GM21515 (cell line): ENCODE measurements around the gene PDE1A.
"Not testable (repeated sequence)": the region's sequence is repeated elsewhere in the genome, so short reads cannot be mapped to it uniquely, and the experiment has no call there.

Source experiments
- ATAC-seq: cut with Tn5 transposase; IDR thresholded peaks from one replicate; pipeline ENCODE4 v1.9.1; 2021; ENCODE audit not compliant: unreplicated experiment

The PDE1A gene

DNA sequence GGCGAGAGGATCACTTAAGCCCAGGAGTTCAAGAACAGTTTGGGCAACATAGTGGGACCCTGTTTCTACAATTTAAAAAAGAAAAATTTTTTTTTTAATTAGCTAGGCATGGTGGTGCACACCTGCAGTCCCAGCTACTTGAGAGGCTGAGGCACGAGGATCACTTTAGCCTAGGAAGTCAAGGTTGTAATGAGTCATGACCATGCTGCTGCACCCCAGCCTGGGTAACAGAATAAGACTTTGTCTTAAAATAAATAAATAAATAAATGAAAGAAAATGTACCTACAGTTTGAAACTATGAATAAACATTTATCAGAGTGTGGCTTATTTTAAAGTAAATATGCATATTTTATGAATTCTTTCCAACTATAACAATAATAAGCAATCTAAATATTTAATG lies 16.7 kb downstream of the PDE1A start:
- no peak for ATAC-seq

DNA sequence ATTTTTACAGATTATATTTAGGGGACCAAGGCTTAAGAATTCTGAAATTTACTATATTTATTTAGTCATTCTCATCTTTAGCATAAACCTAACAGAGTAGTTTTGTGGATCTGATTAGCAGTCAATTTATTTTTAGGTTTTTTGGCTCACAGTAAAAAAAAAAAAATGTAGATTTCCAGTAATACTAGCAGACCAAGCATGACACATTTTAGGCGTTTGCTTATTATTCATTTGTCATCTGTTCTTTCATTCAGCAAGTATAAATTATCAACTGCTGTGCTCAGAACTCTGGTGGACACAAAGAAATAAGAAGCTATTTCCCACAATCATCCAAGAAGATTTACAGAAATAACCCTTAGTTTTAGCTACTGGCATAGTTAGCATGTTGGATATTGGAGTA lies 20.6 kb downstream of the PDE1A start:
- no peak for ATAC-seq

- ATAC-seq = no peak
Measured at GRCh38 chr2:182404975-182405561, 21.8 kb downstream of the PDE1A start.

GRCh38 chr2:182404092-182404491 lies 22.7 kb downstream of the PDE1A start:
- no peak for ATAC-seq

DNA sequence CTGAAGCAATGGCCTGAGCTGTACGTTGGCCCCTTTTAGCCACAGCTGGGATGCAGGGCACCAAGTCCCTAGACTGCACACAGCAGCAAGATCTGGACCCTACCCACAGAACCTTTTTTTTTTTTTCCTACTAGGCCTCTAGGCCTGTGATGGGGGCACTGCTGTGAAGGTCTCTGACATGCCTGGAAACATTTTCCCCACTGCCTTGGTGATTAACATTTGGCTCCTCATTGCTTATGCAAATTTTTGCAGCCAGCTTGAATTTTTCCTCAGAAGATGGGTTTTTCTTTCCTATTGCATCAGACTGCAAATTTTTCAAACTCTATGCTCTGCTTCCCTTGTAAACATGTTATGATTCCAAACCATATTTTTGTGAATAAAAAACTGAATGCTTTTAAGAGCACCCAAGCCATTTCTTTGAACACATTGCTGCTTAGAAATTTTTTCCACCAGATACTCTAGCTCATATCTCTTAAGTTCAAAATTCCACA lies 33.5 kb downstream of the PDE1A start:
- ATAC-seq = no peak

- ATAC-seq = no peak
Measured at GRCh38 chr2:182391443-182391842, 35.4 kb downstream of the PDE1A start.

- ATAC-seq = not testable (repeated sequence)
Measured at GRCh38 chr2:182386267-182386880, 40.5 kb downstream of the PDE1A start.

GRCh38 chr2:182384860-182385259 lies 42.0 kb downstream of the PDE1A start:
- no peak for ATAC-seq

DNA sequence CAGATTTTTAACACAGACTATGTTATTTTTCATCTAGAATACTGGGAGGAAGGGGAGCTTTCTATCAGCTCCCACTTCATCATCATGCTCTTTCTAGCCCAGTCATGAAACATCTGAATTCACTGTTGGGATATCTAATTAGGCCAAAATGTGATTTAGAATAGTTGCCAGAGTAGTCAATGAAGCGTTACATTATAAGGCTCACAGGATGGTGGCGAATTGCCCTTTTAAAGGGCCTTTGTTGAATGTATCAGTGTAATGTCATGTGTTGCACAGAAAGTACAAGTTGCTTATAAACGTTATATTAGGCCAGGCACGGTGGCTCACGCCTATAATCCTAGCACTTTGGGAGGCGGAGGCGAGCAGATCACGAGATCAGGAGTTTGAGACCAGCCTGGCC lies 45.6 kb downstream of the PDE1A start:
- no peak for ATAC-seq

GRCh38 chr2:182379241-182379640 lies 47.6 kb downstream of the PDE1A start:
- ATAC-seq = no peak

DNA sequence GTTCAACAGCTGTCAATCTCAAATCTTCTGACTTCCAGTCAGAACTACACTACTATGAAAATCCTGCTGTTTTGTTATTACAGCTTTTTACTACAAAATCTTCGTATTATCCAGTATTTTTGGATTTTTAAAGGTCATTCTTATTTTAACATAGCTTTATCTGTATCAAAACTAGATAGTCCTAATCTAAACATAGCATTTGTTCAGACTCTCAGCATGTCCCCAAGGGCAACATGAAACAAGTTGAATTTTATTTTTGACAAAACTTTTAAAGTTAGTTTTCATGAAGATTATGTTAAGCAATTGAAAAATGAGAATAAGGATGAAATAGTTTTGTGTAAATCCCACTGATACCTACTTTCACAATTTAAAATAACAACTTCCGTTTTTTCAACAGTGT lies 48.1 kb downstream of the PDE1A start:
- no peak for ATAC-seq

GRCh38 chr2:182377467-182377866 lies 49.4 kb downstream of the PDE1A start:
- no peak for ATAC-seq

GRCh38 chr2:182375862-182376261 lies 51.0 kb downstream of the PDE1A start:
- ATAC-seq = no peak

DNA sequence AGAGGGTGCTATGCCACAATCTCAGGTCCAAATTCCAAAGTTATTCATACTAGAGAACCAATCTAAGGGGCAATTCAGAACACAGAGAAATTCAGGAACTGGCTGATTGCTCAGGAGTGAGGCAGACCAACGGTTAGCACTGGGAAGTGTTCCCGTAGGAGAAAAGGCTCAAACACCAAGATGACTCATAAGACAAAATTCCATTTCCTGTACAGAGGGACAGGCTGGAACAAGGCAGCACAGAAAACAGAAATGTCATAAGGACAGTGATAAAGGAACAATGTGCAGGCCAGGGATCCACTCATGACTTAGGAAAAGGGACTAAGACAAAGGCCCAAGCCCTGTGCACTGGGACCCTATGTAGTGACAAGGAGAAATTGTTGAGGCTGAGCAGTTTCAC lies 54.2 kb downstream of the PDE1A start:
- ATAC-seq = no peak

GRCh38 chr2:182368996-182369395 lies 57.8 kb downstream of the PDE1A start:
- ATAC-seq = no peak

- ATAC-seq = no peak
Measured at GRCh38 chr2:182368446-182368845, 58.4 kb downstream of the PDE1A start.

- ATAC-seq = no peak
Measured at GRCh38 chr2:182367401-182367800, 59.4 kb downstream of the PDE1A start.

- no peak for ATAC-seq
Measured at GRCh38 chr2:182366628-182367027, 60.2 kb downstream of the PDE1A start.

GRCh38 chr2:182365855-182366254 lies 61.0 kb downstream of the PDE1A start:
- ATAC-seq = no peak

GRCh38 chr2:182361477-182361876 lies 65.4 kb downstream of the PDE1A start:
- no peak for ATAC-seq

GRCh38 chr2:182360663-182361260 lies 66.1 kb downstream of the PDE1A start:
- ATAC-seq = no peak

DNA sequence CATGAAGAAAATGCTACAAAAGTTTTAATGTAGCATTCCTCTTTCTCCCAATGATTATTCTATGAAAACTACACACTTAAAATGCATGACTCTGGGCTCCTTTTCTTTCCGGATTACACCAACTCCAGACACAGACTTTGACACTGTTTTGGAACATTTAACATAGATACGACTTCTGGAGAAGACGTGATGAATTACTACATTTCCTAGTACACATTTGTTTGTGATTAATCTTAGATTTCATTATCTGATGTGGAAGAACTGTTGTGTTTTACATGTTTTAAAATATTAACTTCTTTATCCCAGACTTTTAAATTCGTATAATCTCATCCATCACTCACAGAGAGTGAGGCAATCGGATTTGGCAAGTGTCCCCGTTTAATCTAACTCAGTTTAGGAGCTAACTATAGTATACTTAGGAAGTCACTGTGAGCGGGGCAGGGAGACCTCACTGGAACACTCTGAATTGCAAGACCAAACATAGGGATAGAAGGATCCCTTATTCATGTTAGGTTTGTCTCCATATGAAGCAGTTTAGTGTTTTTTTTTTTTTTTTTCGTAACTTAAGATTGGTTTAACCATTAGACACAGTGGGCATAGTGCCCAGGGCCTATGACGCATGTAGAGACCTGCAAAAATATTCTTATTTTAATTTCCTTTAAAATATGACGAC lies 66.7 kb downstream of the PDE1A start:
- ATAC-seq = no peak
